Measurements from ENCODE around the gene TLK2.

TLK2 gene

GRCh38 chr17:62648251-62648955 lies 169.8 kb downstream of the TLK2 start:
- Histone ChIP-seq H3K4me3 (ENCODE audit: low read length) (no peak overlapping the region), H3K36me3 (replicated peaks; ENCODE audit: insufficient read depth, low read length) (no peaks in the 10 kb centered on the region), H4K20me1 (ENCODE audit: insufficient read depth, low read length) (no peaks in the 10 kb centered on the region), H2AFZ (ENCODE audit: low read length) (no peak overlapping the region), H3K27ac (ENCODE audit: low read length) (no peak overlapping the region), H3K9me2 (replicated peaks; ENCODE audit: insufficient read depth, low read length) (no peaks in the 10 kb centered on the region), H3K27me3 (replicated peaks; ENCODE audit: insufficient read depth, low read length) (peaks cover 10% of the 10 kb centered on the region), H3K9ac (ENCODE audit: low read length) (no peak overlapping the region), H3K4me2 (ENCODE audit: low read depth, low read length) (no peak overlapping the region), H3K79me2 (ENCODE audit: low read length) (no peaks in the 10 kb centered on the region), H3K4me1 (ENCODE audit: low read length) (no peaks in the 10 kb centered on the region), H3F3A (ENCODE audit: insufficient read depth, low read length) (no peaks in the 10 kb centered on the region), H3K9me3 (replicated peaks; ENCODE audit: insufficient read depth, low read length) (no peaks in the 10 kb centered on the region)
- no peak for TF ChIP-seq EZH2 (optimal IDR thresholded peaks at IDR 0.05; ENCODE audit: low read depth, low read length)
- TF ChIP-seq EZH2phosphoT487 (IDR thresholded peaks at IDR 0.05; ENCODE audit: low read length): no peak
- no peak for TF ChIP-seq CTCF (IDR thresholded peaks at IDR 0.05; ENCODE audit: low read length)
- DNase-seq: no peak

- no peak overlapping the region for H3K9ac ChIP-seq (ENCODE audit: low read length)
- DNase-seq: no peak
- H3K36me3 ChIP-seq (replicated peaks; ENCODE audit: insufficient read depth, low read length): no peaks in the 10 kb centered on the region
- peaks cover 10% of the 10 kb centered on the region for H3K27me3 ChIP-seq (replicated peaks; ENCODE audit: insufficient read depth, low read length)
- H2AFZ ChIP-seq (ENCODE audit: low read length): no peak overlapping the region
- H4K20me1 ChIP-seq (ENCODE audit: insufficient read depth, low read length): no peaks in the 10 kb centered on the region
- no peaks in the 10 kb centered on the region for H3K9me2 ChIP-seq (replicated peaks; ENCODE audit: insufficient read depth, low read length)
- no peak overlapping the region for H3K4me2 ChIP-seq (ENCODE audit: low read depth, low read length)
- H3F3A ChIP-seq (ENCODE audit: insufficient read depth, low read length): no peaks in the 10 kb centered on the region
- no peaks in the 10 kb centered on the region for H3K79me2 ChIP-seq (ENCODE audit: low read length)
- H3K9me3 ChIP-seq (replicated peaks; ENCODE audit: insufficient read depth, low read length): no peaks in the 10 kb centered on the region
- no peaks in the 10 kb centered on the region for H3K4me1 ChIP-seq (ENCODE audit: low read length)
- TF ChIP-seq CTCF (IDR thresholded peaks at IDR 0.05; ENCODE audit: low read length): no peak
- no peak for TF ChIP-seq EZH2phosphoT487 (IDR thresholded peaks at IDR 0.05; ENCODE audit: low read length)
- TF ChIP-seq EZH2 (optimal IDR thresholded peaks at IDR 0.05; ENCODE audit: low read depth, low read length): no peak
- H3K4me3 ChIP-seq (ENCODE audit: low read length): no peak overlapping the region
- H3K27ac ChIP-seq (ENCODE audit: low read length): no peak overlapping the region
Observed at GRCh38 chr17:62648956-62649294, 170.3 kb downstream of the TLK2 start.

GRCh38 chr17:62649570-62649969 lies 170.9 kb downstream of the TLK2 start:
- no peaks in the 10 kb centered on the region for H3K79me2 ChIP-seq (ENCODE audit: low read length)

More at GRCh38 chr17:62649570-62649969, 170.9 kb downstream of the TLK2 start:
- Histone ChIP-seq H3K27me3 (replicated peaks; ENCODE audit: insufficient read depth, low read length) (peaks cover 10% of the 10 kb centered on the region), H3K9me2 (replicated peaks; ENCODE audit: insufficient read depth, low read length) (no peaks in the 10 kb centered on the region), H3K9ac (ENCODE audit: low read length) (no peak overlapping the region), H3K36me3 (replicated peaks; ENCODE audit: insufficient read depth, low read length) (no peaks in the 10 kb centered on the region), H3F3A (ENCODE audit: insufficient read depth, low read length) (no peaks in the 10 kb centered on the region), H3K4me2 (ENCODE audit: low read depth, low read length) (no peak overlapping the region), H3K9me3 (replicated peaks; ENCODE audit: insufficient read depth, low read length) (no peaks in the 10 kb centered on the region), H3K27ac (ENCODE audit: low read length) (no peak overlapping the region), H3K4me3 (ENCODE audit: low read length) (no peak overlapping the region), H4K20me1 (ENCODE audit: insufficient read depth, low read length) (no peaks in the 10 kb centered on the region), H2AFZ (ENCODE audit: low read length) (no peak overlapping the region), H3K4me1 (ENCODE audit: low read length) (no peaks in the 10 kb centered on the region)
- no peak for DNase-seq
- TF ChIP-seq EZH2 (optimal IDR thresholded peaks at IDR 0.05; ENCODE audit: low read depth, low read length) (no peak), EZH2phosphoT487 (IDR thresholded peaks at IDR 0.05; ENCODE audit: low read length) (no peak), CTCF (IDR thresholded peaks at IDR 0.05; ENCODE audit: low read length) (no peak)
